AG04450 (cell line): ENCODE data around the gene C17orf50. TPM values are rescaled to one million over a fixed set of nuclear protein-coding genes. Genes with fewer than 3 reads are reported as not detected.
A peak's percentile ranks its signal among the peaks of the same experiment; 100 is the strongest.

ENCODE experiments used
- CTCF ChIA-PET: fragments of 300-600, 350-600 bp; formaldehyde crosslinking; extraction: SDS; loops from one replicate; lab custom pipeline; 2022; ENCODE audit warnings: antibody characterized with exemption, inconsistent platforms; lab: Charles Lee
- POLR2A ChIA-PET: fragments of 350-600 bp; formaldehyde crosslinking; extraction: SDS; loops from one replicate; lab custom pipeline; 2021; ENCODE audit warnings: antibody characterized with exemption, inconsistent platforms; lab: Yijun Ruan, JAX
- DNase-seq: peaks from one replicate; pipeline ENCODE4 v3.0.0-alpha.2; 2011; ENCODE audit warnings: low read depth, low spot score
- H3K27ac ChIP-seq: one replicate; pipeline ENCODE4 v1.5.1; 2012; ENCODE audit warnings: low read depth, low read length, control low read depth
- H3K27me3 ChIP-seq: one replicate; pipeline ENCODE4 v1.6.0; 2012; ENCODE audit warnings: low read length; ENCODE audit not compliant: control insufficient read depth, insufficient read depth
- H3K4me3 ChIP-seq: 2 replicates; pipeline ENCODE4 v1.5.1; 2011; ENCODE audit warnings: mild to moderate bottlenecking, low read depth, low read length, control low read depth
- H3K9me3 ChIP-seq: 2 replicates; pipeline ENCODE4 v1.5.1; 2012; ENCODE audit warnings: low read length; ENCODE audit not compliant: control insufficient read depth, insufficient read depth
- CTCF ChIP-seq: IDR thresholded peaks from 2 replicates; pipeline ENCODE4 v1.5.1; 2011; ENCODE audit warnings: low read depth, low read length, control low read depth, inconsistent platforms
- polyA plus RNA-seq: library from polyadenylated mRNA; depleted of rRNA; stranded (reverse); fragments of >200 nt; gene quantifications from 2 replicates; pipeline ENCODE4 v1.2.3, GENCODE V29; 2011

Gene C17orf50
- polyA plus RNA-seq, 1 experiment: not detected

DNA sequence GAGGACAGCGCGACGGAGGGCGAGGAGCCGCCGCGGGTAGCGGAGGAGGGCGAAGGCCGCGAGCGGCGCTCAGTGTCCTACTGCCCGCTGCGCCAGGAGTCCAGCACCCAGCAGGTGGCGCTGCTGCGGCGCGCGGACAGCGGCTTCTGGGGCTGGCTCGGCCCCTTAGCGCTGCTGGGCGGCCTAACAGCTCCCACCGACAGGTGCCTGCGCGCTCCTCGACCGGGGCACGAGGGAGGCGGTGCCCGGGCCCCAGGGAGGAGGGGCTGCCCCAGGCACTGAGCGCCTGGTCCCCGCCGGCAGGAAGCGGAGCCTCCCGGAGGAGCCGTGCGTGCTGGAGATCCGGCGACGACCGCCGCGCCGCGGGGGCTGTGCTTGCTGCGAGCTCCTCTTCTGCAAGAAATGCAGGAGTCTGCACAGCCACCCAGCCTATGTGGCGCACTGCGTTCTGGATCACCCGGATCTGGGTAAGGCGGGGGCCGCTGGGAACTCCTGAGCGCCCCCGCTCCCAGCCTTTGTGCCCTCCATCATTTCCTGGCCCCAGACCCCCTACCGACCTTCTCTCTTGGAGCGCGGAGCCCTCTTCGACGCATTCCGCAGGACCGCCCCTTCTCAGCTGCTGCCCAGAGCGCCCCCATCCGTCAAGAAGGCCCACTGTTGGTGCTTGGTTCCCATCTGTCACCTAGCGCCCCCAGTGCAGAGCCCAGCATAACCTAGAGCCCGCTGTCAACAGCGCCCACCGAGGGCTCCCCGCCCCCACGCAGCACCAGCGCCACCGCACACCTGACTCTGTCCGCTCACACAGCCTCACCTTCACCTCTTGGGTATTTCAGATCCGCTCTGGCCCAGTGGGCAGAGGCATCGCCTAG lies 3.7 kb downstream of the C17orf50 start:
- peak overlapping the region; percentile 49 for H3K4me3 ChIP-seq
- POLR2A ChIA-PET: interaction anchor here (0.5 to 2.5 kb wide), 5 partner anchors 40 to 186 kb away, joined by 3 to 24 read pairs (median 5); partner anchors contain the start of genes PEX12 and TAF15
- H3K27ac ChIP-seq: no peak overlapping the region
- peak; percentile 85 for TF ChIP-seq CTCF
- DNase-seq: no peak
- CTCF ChIA-PET: interaction anchor here (0.7 to 13.6 kb wide), 43 partner anchors 9 to 719 kb away, joined by 3 to 478 read pairs (median 5); partner anchors contain the start of genes GAS2L2 and TAF15
- peaks cover 34% of the 10 kb centered on the region for H3K27me3 ChIP-seq
- no peaks in the 10 kb centered on the region for H3K9me3 ChIP-seq

DNA sequence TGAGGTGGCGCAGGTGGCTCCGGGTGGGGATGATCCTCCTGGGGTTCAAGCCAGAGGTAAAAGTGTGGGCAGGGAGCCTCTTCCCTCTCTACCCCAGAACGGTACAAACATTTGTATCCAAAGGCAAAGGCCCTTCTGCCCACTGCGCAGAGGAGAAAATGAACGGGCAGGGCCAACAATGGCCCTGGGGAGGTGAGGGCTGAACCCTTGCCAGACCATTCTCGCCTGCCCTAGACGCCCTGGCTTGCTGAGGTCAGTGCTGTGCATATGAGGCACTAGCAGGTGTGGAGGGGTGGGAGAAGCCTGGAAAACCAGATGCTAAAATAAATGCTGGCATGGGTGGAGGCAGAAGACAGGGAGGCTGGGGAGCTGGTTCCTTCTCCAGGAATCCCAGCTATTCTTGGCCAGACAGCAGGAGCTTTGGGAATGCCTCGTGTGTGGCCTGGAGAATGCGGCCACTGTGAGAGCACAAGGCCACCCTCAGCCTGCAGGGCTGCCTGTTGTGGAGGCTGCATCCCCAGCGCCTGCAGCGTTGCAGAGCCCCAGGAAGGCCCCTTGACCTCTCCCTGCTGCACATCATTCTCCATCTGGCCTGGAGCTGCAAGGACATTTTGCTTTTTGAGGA lies 4.5 kb downstream of the C17orf50 start:
- Histone ChIP-seq H3K27ac (no peak overlapping the region), H3K27me3 (peaks cover 33% of the 10 kb centered on the region), H3K4me3 (no peak overlapping the region), H3K9me3 (no peaks in the 10 kb centered on the region; the same call in 1 of the 2 replicates)
- POLR2A ChIA-PET: interaction anchor here (0.6 to 2.5 kb wide), 2 partner anchors 39 to 44 kb away, joined by 9 to 24 read pairs; partner anchors contain the start of gene TAF15
- TF ChIP-seq CTCF: no peak
- CTCF ChIA-PET: interaction anchor here (1.0 to 13.6 kb wide), 10 partner anchors 10 to 196 kb away, joined by 3 to 478 read pairs (median 18); partner anchors contain the start of gene TAF15
- no peak for DNase-seq

GRCh38 chr17:35765756-35766488 lies 5.2 kb downstream of the C17orf50 start:
- no peak overlapping the region for H3K4me3 ChIP-seq
- ChIA-PET CTCF (interaction anchor here (0.9 to 13.6 kb wide), 7 partner anchors 11 to 49 kb away, joined by 3 to 478 read pairs (median 6); partner anchors contain the start of gene TAF15), POLR2A (interaction anchor here (2.5 kb wide), 1 partner anchor 43 kb away, joined by 24 read pairs; the partner anchor contains the start of gene TAF15)
- no peak for DNase-seq
- H3K9me3 ChIP-seq: no peaks in the 10 kb centered on the region; the same call in 1 of the 2 replicates
- H3K27ac ChIP-seq: no peak overlapping the region
- H3K27me3 ChIP-seq: peaks cover 27% of the 10 kb centered on the region
- no peak for TF ChIP-seq CTCF

GRCh38 chr17:35766489-35766877 lies 5.8 kb downstream of the C17orf50 start:
- Histone ChIP-seq H3K4me3 (no peak overlapping the region), H3K27ac (no peak overlapping the region), H3K9me3 (no peaks in the 10 kb centered on the region; the same call in 1 of the 2 replicates), H3K27me3 (peaks cover 27% of the 10 kb centered on the region)
- TF ChIP-seq CTCF: no peak
- POLR2A ChIA-PET: interaction anchor here (1.0 kb wide), 1 partner anchor 42 kb away, joined by 10 read pairs; the partner anchor contains the start of gene TAF15
- no peak for DNase-seq
- CTCF ChIA-PET: interaction anchor here (0.8 to 13.6 kb wide), 13 partner anchors 11 to 53 kb away, joined by 3 to 478 read pairs (median 4); partner anchors contain the start of gene TAF15
